Measurements from ENCODE around the gene FHIT.

The FHIT gene

GRCh38 chr3:59710554-59710953, 1540.7 kb downstream of the FHIT start:
- H3K4me3 Mint-ChIP-seq = no peak overlapping the region
- no peak for ATAC-seq
- peaks cover 4% of the 10 kb centered on the region for H3K9me3 Mint-ChIP-seq
- DNase-seq = no peak
- H3K27ac Mint-ChIP-seq = no peak overlapping the region
- H3K4me1 Mint-ChIP-seq = no peaks in the 10 kb centered on the region
- H3K27me3 Mint-ChIP-seq = peaks cover 3% of the 10 kb centered on the region
- H3K36me3 Mint-ChIP-seq (ENCODE audit: low read depth) = no peaks in the 10 kb centered on the region

GRCh38 chr3:59709702-59710553, 1541.3 kb downstream of the FHIT start:
- Mint-ChIP-seq H3K9me3 (peaks cover 4% of the 10 kb centered on the region), H3K36me3 (ENCODE audit: low read depth) (no peaks in the 10 kb centered on the region), H3K4me1 (no peaks in the 10 kb centered on the region), H3K27me3 (peaks cover 3% of the 10 kb centered on the region), H3K4me3 (no peak overlapping the region), H3K27ac (no peak overlapping the region)
- DNase-seq (no peak), ATAC-seq (no peak)

- Mint-ChIP-seq H3K27ac (no peak overlapping the region), H3K4me1 (no peaks in the 10 kb centered on the region), H3K36me3 (ENCODE audit: low read depth) (no peaks in the 10 kb centered on the region), H3K27me3 (peaks cover 3% of the 10 kb centered on the region), H3K4me3 (no peak overlapping the region), H3K9me3 (peaks cover 4% of the 10 kb centered on the region)
- ATAC-seq (no peak), DNase-seq (no peak)
These were observed 1543.0 kb downstream of the FHIT start for GRCh38 chr3:59708202-59708601.

- H3K36me3 Mint-ChIP-seq (ENCODE audit: low read depth) = no peaks in the 10 kb centered on the region
- H3K4me1 Mint-ChIP-seq = no peaks in the 10 kb centered on the region
- no peak overlapping the region for H3K27ac Mint-ChIP-seq
- no peak overlapping the region for H3K4me3 Mint-ChIP-seq
- DNase-seq = no peak
- H3K27me3 Mint-ChIP-seq = peaks cover 3% of the 10 kb centered on the region
- no peak for ATAC-seq
- no peaks in the 10 kb centered on the region for H3K9me3 Mint-ChIP-seq
These were observed 1547.0 kb downstream of the FHIT start for GRCh38 chr3:59704292-59704691.

GRCh38 chr3:59699648-59700320, 1551.5 kb downstream of the FHIT start:
- H3K4me1 Mint-ChIP-seq = no peaks in the 10 kb centered on the region
- DNase-seq (no peak), ATAC-seq (no peak)
- H3K4me3 Mint-ChIP-seq = no peak overlapping the region
- H3K36me3 Mint-ChIP-seq (ENCODE audit: low read depth) = no peaks in the 10 kb centered on the region
- H3K27ac Mint-ChIP-seq = no peak overlapping the region
- no peaks in the 10 kb centered on the region for H3K9me3 Mint-ChIP-seq
- H3K27me3 Mint-ChIP-seq = no peaks in the 10 kb centered on the region
